ENCODE results near the gene EIF4G3.
A peak's percentile ranks its signal among the peaks of the same experiment; 100 is the strongest.
"Not testable (repeated sequence)": the region's sequence is repeated elsewhere in the genome, so short reads cannot be mapped to it uniquely, and the experiment has no call there.

The EIF4G3 gene, protein sequence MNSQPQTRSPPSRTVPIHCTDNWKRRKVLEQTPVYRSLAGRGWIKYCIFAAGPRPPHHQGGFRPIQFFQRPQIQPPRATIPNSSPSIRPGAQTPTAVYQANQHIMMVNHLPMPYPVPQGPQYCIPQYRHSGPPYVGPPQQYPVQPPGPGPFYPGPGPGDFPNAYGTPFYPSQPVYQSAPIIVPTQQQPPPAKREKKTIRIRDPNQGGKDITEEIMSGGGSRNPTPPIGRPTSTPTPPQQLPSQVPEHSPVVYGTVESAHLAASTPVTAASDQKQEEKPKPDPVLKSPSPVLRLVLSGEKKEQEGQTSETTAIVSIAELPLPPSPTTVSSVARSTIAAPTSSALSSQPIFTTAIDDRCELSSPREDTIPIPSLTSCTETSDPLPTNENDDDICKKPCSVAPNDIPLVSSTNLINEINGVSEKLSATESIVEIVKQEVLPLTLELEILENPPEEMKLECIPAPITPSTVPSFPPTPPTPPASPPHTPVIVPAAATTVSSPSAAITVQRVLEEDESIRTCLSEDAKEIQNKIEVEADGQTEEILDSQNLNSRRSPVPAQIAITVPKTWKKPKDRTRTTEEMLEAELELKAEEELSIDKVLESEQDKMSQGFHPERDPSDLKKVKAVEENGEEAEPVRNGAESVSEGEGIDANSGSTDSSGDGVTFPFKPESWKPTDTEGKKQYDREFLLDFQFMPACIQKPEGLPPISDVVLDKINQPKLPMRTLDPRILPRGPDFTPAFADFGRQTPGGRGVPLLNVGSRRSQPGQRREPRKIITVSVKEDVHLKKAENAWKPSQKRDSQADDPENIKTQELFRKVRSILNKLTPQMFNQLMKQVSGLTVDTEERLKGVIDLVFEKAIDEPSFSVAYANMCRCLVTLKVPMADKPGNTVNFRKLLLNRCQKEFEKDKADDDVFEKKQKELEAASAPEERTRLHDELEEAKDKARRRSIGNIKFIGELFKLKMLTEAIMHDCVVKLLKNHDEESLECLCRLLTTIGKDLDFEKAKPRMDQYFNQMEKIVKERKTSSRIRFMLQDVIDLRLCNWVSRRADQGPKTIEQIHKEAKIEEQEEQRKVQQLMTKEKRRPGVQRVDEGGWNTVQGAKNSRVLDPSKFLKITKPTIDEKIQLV (N-terminal part only)

DNA sequence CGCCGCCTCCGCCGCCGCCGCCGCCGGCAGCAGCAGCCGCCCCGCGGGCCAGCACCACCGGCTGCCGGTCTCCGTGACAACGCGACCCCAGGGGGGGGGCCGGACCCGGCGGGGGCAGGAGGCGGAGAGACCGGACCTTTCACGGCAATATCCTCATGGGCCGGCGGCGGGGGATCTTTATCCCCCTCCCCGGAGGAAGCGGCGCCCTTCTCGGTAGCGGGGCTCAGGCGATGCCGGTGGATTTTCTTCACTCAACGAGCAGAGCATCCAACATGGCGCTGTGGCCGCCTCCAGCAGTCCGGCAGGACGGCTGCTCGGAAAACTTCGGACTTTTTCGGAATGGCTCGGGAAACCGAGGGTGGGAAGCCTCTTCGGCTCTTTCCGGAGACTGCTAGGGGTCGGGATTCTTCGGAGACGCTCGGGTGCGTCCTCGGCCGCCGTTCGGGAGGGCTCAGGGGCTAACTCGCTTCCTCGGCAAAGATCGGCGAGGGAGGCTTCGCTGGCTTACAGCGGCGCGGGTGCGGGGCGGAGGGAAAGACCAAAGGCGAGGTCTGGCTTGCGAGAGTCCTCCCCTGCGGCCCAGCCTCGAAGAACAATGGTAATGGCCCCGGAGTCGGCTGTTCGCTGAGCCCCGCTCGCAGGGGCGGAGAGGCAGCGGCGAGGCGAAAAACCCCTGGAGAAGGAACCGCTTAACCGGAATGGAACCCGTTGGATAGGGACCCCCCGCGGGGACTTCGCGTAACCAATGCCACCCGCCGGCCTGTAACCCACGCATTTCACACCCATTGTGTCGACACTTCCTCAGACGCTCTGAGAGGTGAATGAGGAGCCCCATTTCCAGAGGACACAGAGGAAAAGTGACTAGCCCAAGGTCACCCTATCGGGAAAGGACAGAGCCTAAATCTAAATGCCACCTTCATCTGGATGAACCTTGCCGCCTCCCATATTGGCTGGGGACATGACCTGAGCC lies at the start of gene EIF4G3:
TSS of gene EIF4G3 (minus strand) at position 312 of the 970 bp plus-strand sequence. CDS start 174,155 bp downstream, outside the sequence.
- peak; percentile 94 for DNase-seq

DNA sequence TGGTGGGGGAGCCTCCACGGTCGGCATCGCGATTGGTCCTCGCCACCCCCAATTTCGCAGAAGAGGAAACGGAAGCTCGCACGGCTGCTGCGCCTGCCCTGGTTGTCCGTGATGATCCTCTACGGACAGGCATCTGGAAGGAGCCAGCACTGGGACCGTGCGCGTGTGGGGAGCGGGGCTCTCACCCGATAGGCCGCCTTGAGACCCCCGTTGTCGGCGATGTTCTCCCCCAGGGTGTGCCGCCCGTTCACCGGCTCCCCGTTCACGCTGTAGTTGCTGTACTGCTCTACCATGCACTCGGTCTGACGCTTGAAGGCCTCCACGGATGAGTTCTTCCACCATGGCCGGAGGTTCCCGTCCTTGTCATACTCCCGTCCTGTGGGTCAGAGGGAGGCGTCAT lies 48.4 kb upstream of the EIF4G3 start:
- DNase-seq = no peak

- DNase-seq = no peak
Observed at GRCh38 chr1:21220815-21221214, 44.1 kb upstream of the EIF4G3 start.

- DNase-seq = no peak
Observed at GRCh38 chr1:21219674-21220073, 43.0 kb upstream of the EIF4G3 start.

GRCh38 chr1:21217812-21218596 lies 41.3 kb upstream of the EIF4G3 start:
- DNase-seq = no peak

- DNase-seq = peak; percentile 27
Observed at GRCh38 chr1:21216835-21217811, 40.4 kb upstream of the EIF4G3 start.

DNA sequence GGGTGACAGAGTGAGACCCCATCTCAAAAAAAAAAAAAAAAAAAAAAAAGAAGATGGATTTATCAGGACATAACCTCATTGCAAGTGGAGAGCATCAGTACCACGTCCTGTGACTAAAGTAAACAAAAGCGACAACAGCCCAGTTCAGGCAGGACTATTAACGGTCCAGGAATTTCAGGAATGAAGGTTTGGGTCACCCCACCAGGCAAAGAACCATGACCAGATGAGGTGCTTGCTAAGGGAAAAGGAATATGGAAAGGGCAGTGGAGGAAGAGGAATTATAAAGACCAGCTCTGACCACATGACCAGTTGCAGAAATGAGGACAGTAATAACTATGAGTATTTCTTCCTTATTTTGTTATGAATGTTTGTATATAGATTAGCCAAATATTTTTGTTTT lies 35.4 kb upstream of the EIF4G3 start:
- no peak for DNase-seq

DNA sequence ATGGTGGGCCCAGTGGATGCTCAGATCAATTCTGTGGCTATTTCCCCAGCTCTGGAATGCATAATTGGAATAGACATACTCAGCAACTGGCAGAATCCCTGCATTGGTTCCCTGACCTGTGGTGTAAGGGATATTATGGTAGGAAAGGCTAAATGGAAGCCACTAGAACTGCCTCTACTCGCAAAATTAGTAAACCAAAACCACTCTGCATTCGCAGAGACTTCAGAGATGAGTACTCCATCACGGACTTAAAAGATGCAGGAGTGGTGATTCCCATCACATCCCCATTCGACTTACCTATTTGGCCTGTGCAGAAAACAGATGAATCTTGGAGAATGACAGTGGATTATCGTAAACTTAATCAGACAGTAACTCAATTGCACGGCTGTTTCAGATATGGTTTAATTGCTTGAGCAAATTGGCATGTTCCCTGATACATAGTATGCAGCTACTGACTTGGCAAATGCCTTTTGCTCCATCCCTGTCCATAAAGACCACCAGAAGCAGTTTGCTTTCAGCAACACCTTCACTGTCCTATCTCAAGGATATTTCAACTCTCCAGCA lies 31.5 kb upstream of the EIF4G3 start:
- DNase-seq = not testable (repeated sequence)

- DNase-seq = no peak
Observed at GRCh38 chr1:21206117-21206516, 29.4 kb upstream of the EIF4G3 start.

- DNase-seq = no peak
Observed at GRCh38 chr1:21205416-21205815, 28.7 kb upstream of the EIF4G3 start.

- no peak for DNase-seq
Observed at GRCh38 chr1:21201650-21202049, 25.0 kb upstream of the EIF4G3 start.

- not testable (repeated sequence) for DNase-seq
Observed at GRCh38 chr1:21201238-21201637, 24.5 kb upstream of the EIF4G3 start.

DNA sequence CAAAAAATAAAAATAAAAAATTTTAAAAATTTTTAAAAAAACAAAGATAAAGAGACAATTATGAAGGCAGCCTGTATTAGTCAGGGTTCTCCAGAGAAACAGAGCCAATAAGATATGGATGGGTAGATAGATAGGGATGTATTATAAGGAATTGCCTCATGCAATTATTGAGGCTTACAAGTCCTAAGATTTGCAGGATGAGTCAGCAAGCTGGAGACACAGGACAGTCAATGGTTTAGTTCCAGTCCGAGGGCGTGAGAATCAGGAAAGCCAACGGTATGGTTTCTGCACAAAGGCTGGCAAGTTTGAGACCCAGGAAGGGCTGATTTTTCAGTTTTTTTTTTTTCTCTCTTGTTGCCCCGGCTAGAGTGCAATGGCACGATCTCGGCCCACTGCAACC lies 24.1 kb upstream of the EIF4G3 start:
- no peak for DNase-seq

GRCh38 chr1:21198929-21199328 lies 22.2 kb upstream of the EIF4G3 start:
- no peak for DNase-seq

- DNase-seq = no peak
Observed at GRCh38 chr1:21192871-21193270, 16.2 kb upstream of the EIF4G3 start.

- no peak for DNase-seq
Observed at GRCh38 chr1:21192284-21192683, 15.6 kb upstream of the EIF4G3 start.

DNA sequence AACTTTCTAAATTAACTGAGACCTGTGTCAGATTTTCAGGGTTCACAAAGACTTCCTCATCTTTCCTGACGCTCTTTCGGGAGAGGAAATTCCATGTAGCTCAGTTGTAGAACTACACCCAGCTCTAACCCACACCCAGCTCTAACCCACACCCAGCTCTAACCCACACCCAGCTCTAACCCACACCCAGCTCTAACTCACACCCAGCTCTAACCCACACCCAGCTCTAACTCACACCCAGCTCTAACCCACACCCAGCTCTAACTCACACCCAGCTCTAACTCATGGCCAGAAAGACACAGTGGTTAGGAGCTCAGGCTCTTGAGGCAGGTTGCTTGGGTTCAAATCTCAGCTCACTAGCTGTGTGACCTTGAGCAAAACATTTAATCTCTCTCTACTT lies 14.1 kb upstream of the EIF4G3 start:
- DNase-seq = not testable (repeated sequence)

GRCh38 chr1:21189906-21190500 lies 13.3 kb upstream of the EIF4G3 start:
- DNase-seq = no peak

DNA sequence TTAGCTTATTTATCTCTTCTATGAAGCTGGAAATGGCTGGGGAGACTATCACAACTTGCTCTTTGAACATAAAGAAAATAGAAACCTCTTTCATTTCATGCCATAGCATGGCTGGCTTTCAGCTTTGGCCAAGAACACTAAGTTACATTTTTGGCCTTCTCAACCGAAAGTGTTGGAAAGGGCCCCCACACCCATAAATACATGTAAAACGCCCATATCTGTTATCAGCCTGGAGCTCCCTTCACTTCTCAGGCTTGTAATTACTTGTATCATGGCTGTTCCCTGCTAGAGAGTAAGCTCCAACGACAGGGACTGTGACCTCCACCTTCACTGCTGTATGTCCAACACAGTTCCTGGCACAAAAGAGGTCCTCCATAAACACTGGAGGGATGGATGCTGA lies 12.7 kb upstream of the EIF4G3 start:
- DNase-seq = no peak

All from NK-92 treated with Interleukin-12 subunit alpha and Interleukin-12 subunit beta, amount 100 ng/mL, for 24 hours (cell line).